Neural cell (in vitro differentiated cells): Measurements from ENCODE around the gene FUT8. TPM values are rescaled to one million over a fixed set of nuclear protein-coding genes. Genes with fewer than 3 reads are reported as not detected.

ENCODE experiments used
- H2AFZ ChIP-seq: fragments of 200-600, 300-800 bp; sonication (generic), shearing (Covaris generic); 2 replicates; pipeline ENCODE4 v1.6.0; 2014; ENCODE audit warnings: low read depth, mild to moderate bottlenecking, antibody characterized with exemption, low read length, moderate library complexity
- H3F3A ChIP-seq: fragments of 200-600 bp; shearing (Covaris generic); 2 replicates; pipeline ENCODE4 v1.6.1; 2016; ENCODE audit warnings: mild to moderate bottlenecking, moderate library complexity, mixed read lengths, antibody characterized with exemption, low read length; ENCODE audit not compliant: insufficient read depth, poor library complexity, severe bottlenecking
- H3K27ac ChIP-seq: fragments of 200-600, 300-800 bp; sonication (generic), shearing (Covaris generic); 2 replicates; pipeline ENCODE4 v1.5.1; 2014; ENCODE audit warnings: mild to moderate bottlenecking, low read length, moderate library complexity
- H3K27me3 ChIP-seq: fragments of 300-800, 200-600 bp; sonication (generic), shearing (Covaris generic); 2 replicates; pipeline ENCODE4 v1.6.0; 2014; ENCODE audit warnings: mild to moderate bottlenecking, low read depth, low read length, moderate library complexity; ENCODE audit not compliant: insufficient read depth
- H3K36me3 ChIP-seq: fragments of 300-800, 200-600 bp; sonication (generic), shearing (Covaris generic); 2 replicates; pipeline ENCODE4 v1.5.1; 2014; ENCODE audit warnings: mild to moderate bottlenecking, antibody characterized with exemption, low read length, moderate library complexity; ENCODE audit not compliant: insufficient read depth
- H3K4me2 ChIP-seq: fragments of 300-800, 200-600 bp; sonication (generic), shearing (Covaris generic); 2 replicates; pipeline ENCODE4 v1.6.0; 2014; ENCODE audit warnings: mild to moderate bottlenecking, low read length
- H3K4me3 ChIP-seq: fragments of 300-800, 200-600 bp; sonication (generic), shearing (Covaris generic); 2 replicates; pipeline ENCODE4 v1.5.1; 2014; ENCODE audit warnings: mild to moderate bottlenecking, low read length, moderate library complexity
- H3K79me2 ChIP-seq: fragments of 200-600 bp; shearing (Covaris generic); replicated peaks from 2 replicates; pipeline ENCODE4 v1.6.0; 2014; ENCODE audit warnings: mild to moderate bottlenecking, low read length, moderate library complexity; ENCODE audit not compliant: insufficient read depth
- H3K9ac ChIP-seq: fragments of 300-800, 200-600 bp; sonication (generic), shearing (Covaris generic); 2 replicates; pipeline ENCODE4 v1.6.1; 2016; ENCODE audit warnings: mild to moderate bottlenecking, low read length, mixed read lengths
- H3K9me2 ChIP-seq: fragments of 200-600 bp; shearing (Covaris generic); 2 replicates; pipeline ENCODE4 v1.6.1; 2016; ENCODE audit warnings: mild to moderate bottlenecking, low read length, mixed read lengths; ENCODE audit not compliant: insufficient read depth
- H3K9me3 ChIP-seq: fragments of 200-600, 300-800 bp; sonication (generic), shearing (Covaris generic); 2 replicates; pipeline ENCODE4 v1.6.1; 2016; ENCODE audit warnings: mild to moderate bottlenecking, mixed run types, low read length, moderate library complexity, mixed read lengths
- H4K20me1 ChIP-seq: fragments of 200-600 bp; shearing (Covaris generic); 2 replicates; pipeline ENCODE4 v1.6.1; 2016; ENCODE audit warnings: mild to moderate bottlenecking, mixed run types; ENCODE audit not compliant: insufficient read depth
- EP300 ChIP-seq: fragments of 450-650 bp; conservative IDR thresholded peaks from 2 replicates; pipeline ENCODE4 v1.6.1; 2014; ENCODE audit warnings: antibody characterized with exemption, mild to moderate bottlenecking, moderate library complexity; ENCODE audit not compliant: poor library complexity, severe bottlenecking
- EZH2 ChIP-seq: fragments of 200-600, 300-800 bp; shearing (Covaris generic), sonication (generic); IDR thresholded peaks from 2 replicates; pipeline ENCODE4 v1.6.1; 2014; ENCODE audit warnings: antibody characterized with exemption, low read length, borderline replicate concordance, mild to moderate bottlenecking; ENCODE audit not compliant: insufficient read depth, poor library complexity, severe bottlenecking
- MXI1 ChIP-seq: fragments of 450-650 bp; conservative IDR thresholded peaks from 2 replicates; pipeline ENCODE4 v1.6.1; 2014; ENCODE audit warnings: antibody characterized with exemption, mild to moderate bottlenecking; ENCODE audit not compliant: poor library complexity, severe bottlenecking
- POLR2AphosphoS5 ChIP-seq: IDR thresholded peaks from 2 replicates; pipeline ENCODE4 v1.6.1; 2012
- RAD21 ChIP-seq: fragments of 450-650 bp; conservative IDR thresholded peaks from 2 replicates; pipeline ENCODE4 v1.6.1; 2014; ENCODE audit warnings: antibody characterized with exemption, mild to moderate bottlenecking, moderate library complexity
- SMC3 ChIP-seq: fragments of 450-650 bp; conservative IDR thresholded peaks from 2 replicates; pipeline ENCODE4 v1.6.1; 2014; ENCODE audit warnings: antibody characterized with exemption, mild to moderate bottlenecking, moderate library complexity; ENCODE audit not compliant: poor library complexity
- TAF1 ChIP-seq: IDR thresholded peaks from 2 replicates; pipeline ENCODE4 v1.6.1; 2012; ENCODE audit warnings: low read depth
- polyA plus RNA-seq: library from polyadenylated mRNA; depleted of rRNA; stranded (reverse); fragments of >200 nt; gene quantifications from 2 replicates; pipeline ENCODE4 v1.2.3, GENCODE V29; 2014
- TF ChIP-seq, protein P1 (sequence below): IDR thresholded peaks from 2 replicates; pipeline ENCODE4 v1.6.1; 2012; ENCODE audit warnings: borderline replicate concordance
- TF ChIP-seq, protein P2 (sequence below): fragments of 450-650 bp; IDR thresholded peaks from 2 replicates; pipeline ENCODE4 v1.5.1; 2014; ENCODE audit warnings: antibody characterized with exemption, mild to moderate bottlenecking, moderate library complexity; ENCODE audit not compliant: poor library complexity, severe bottlenecking

Gene FUT8
- polyA plus RNA-seq, 1 donor from 2014 or later: 72.8 TPM

DNA sequence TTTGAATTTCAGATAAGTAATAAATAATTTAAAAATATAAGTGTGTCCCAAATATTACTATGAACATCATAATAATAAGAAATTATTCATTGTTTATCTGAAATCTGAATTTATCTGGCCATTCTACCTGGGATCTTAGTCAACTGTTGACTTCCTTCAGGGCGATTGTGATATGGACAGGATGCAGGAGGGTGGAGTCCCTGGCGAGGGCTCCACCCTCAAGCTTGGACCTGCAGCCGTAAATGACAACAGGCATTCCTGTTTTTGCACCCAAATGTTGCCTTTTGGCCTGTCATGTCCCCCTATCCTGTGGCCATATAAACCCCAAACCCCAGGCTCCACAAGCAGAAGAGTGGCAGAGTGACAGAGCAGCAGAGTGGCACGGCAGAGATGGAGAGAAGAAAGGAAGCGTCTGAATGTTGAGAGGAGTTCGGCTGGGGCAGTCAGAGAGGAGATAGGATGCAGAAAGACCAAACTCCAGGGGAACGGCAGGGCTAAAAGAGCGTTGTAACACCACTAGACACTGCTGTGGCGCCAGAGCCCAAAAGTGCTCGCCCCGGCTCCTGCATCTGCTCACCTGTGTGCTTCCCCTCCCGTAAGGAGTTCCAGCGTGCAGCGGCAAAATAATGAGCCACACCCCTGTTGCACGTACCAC, 39.4 kb upstream of the FUT8 start:
- Histone ChIP-seq H3K9me3 (no peaks in the 10 kb centered on the region), H3F3A (no peaks in the 10 kb centered on the region), H2AFZ (no peak overlapping the region), H3K36me3 (no peaks in the 10 kb centered on the region), H3K27me3 (no peaks in the 10 kb centered on the region), H3K9me2 (no peaks in the 10 kb centered on the region), H4K20me1 (no peaks in the 10 kb centered on the region), H3K79me2 (no peaks in the 10 kb centered on the region), H3K9ac (no peak overlapping the region), H3K4me3 (no peak overlapping the region), H3K4me2 (no peak overlapping the region), H3K27ac (no peak overlapping the region)
- TF ChIP-seq RAD21: no peak
- TF ChIP-seq SMC3: no peak
- no peak for TF ChIP-seq POLR2AphosphoS5
- TF ChIP-seq, protein P1, sequence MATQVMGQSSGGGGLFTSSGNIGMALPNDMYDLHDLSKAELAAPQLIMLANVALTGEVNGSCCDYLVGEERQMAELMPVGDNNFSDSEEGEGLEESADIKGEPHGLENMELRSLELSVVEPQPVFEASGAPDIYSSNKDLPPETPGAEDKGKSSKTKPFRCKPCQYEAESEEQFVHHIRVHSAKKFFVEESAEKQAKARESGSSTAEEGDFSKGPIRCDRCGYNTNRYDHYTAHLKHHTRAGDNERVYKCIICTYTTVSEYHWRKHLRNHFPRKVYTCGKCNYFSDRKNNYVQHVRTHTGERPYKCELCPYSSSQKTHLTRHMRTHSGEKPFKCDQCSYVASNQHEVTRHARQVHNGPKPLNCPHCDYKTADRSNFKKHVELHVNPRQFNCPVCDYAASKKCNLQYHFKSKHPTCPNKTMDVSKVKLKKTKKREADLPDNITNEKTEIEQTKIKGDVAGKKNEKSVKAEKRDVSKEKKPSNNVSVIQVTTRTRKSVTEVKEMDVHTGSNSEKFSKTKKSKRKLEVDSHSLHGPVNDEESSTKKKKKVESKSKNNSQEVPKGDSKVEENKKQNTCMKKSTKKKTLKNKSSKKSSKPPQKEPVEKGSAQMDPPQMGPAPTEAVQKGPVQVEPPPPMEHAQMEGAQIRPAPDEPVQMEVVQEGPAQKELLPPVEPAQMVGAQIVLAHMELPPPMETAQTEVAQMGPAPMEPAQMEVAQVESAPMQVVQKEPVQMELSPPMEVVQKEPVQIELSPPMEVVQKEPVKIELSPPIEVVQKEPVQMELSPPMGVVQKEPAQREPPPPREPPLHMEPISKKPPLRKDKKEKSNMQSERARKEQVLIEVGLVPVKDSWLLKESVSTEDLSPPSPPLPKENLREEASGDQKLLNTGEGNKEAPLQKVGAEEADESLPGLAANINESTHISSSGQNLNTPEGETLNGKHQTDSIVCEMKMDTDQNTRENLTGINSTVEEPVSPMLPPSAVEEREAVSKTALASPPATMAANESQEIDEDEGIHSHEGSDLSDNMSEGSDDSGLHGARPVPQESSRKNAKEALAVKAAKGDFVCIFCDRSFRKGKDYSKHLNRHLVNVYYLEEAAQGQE: no peak
- TF ChIP-seq TAF1: no peak
- TF ChIP-seq, protein P2, sequence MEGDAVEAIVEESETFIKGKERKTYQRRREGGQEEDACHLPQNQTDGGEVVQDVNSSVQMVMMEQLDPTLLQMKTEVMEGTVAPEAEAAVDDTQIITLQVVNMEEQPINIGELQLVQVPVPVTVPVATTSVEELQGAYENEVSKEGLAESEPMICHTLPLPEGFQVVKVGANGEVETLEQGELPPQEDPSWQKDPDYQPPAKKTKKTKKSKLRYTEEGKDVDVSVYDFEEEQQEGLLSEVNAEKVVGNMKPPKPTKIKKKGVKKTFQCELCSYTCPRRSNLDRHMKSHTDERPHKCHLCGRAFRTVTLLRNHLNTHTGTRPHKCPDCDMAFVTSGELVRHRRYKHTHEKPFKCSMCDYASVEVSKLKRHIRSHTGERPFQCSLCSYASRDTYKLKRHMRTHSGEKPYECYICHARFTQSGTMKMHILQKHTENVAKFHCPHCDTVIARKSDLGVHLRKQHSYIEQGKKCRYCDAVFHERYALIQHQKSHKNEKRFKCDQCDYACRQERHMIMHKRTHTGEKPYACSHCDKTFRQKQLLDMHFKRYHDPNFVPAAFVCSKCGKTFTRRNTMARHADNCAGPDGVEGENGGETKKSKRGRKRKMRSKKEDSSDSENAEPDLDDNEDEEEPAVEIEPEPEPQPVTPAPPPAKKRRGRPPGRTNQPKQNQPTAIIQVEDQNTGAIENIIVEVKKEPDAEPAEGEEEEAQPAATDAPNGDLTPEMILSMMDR: no peak
- TF ChIP-seq EP300: no peak
- no peak for TF ChIP-seq MXI1
- TF ChIP-seq EZH2: no peak

DNA sequence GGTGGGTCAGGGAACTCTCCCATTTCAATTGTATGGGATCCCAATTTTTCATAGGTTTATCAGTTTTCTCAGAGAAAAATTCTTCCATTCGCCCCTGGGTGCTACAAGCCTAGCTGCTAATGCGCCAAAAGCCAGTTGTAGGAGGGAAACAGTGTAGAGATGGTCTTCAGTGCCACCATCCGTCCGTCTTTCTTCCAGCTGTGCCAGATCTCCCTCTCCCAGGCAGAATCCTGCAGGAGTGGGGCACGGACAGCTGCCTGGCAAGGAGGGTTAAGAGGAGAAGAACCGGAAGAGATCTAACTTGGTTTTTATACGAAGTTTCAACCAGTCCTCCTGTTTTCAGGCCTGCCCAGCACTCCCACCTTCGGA, 38.9 kb upstream of the FUT8 start:
- Histone ChIP-seq H3K9me2 (no peaks in the 10 kb centered on the region), H3K9me3 (no peaks in the 10 kb centered on the region), H3K36me3 (no peaks in the 10 kb centered on the region), H3K9ac (no peak overlapping the region), H3F3A (no peaks in the 10 kb centered on the region), H3K27ac (no peak overlapping the region), H3K4me2 (no peak overlapping the region), H3K27me3 (no peaks in the 10 kb centered on the region), H2AFZ (no peak overlapping the region), H3K79me2 (no peaks in the 10 kb centered on the region), H4K20me1 (no peaks in the 10 kb centered on the region), H3K4me3 (no peak overlapping the region)
- TF ChIP-seq EP300: no peak
- TF ChIP-seq TAF1: no peak
- no peak for TF ChIP-seq EZH2
- no peak for TF ChIP-seq POLR2AphosphoS5
- TF ChIP-seq, protein P2: no peak
- no peak for TF ChIP-seq RAD21
- no peak for TF ChIP-seq MXI1
- TF ChIP-seq, protein P1: no peak
- no peak for TF ChIP-seq SMC3
